ENCODE measurements around the gene SNX30. TPM values are rescaled to one million over a fixed set of nuclear protein-coding genes. Genes with fewer than 3 reads are reported as not detected.

SNX30 gene
- polyA plus RNA-seq, 1 donor = 22.4 TPM

- Histone ChIP-seq H3K4me3 (ENCODE audit: low read length) (no peak overlapping the region), H3K27me3 (ENCODE audit: control insufficient read depth, insufficient read depth, low read length) (no peaks in the 10 kb centered on the region), H3K9me3 (ENCODE audit: control insufficient read depth, low read depth, low read length) (no peaks in the 10 kb centered on the region), H3K27ac (ENCODE audit: low read length) (no peak overlapping the region), H3K36me3 (ENCODE audit: control insufficient read depth, insufficient read depth, low read length) (no peaks in the 10 kb centered on the region), H3K4me1 (ENCODE audit: control insufficient read depth, insufficient read depth, low read length) (peaks cover 2% of the 10 kb centered on the region)
- no CpG with 5 or more reads among the region's 5 CpGs for WGBS (ENCODE audit: insufficient coverage, low lambda C conversion rate)
- peak; percentile 59 to 61 for DNase-seq
Observed at GRCh38 chr9:112793213-112793810, 42.8 kb downstream of the SNX30 start.

GRCh38 chr9:112794731-112795130, 44.2 kb downstream of the SNX30 start:
- Histone ChIP-seq H3K27me3 (ENCODE audit: control insufficient read depth, insufficient read depth, low read length) (no peaks in the 10 kb centered on the region), H3K4me3 (ENCODE audit: low read length) (no peak overlapping the region), H3K27ac (ENCODE audit: low read length) (no peak overlapping the region), H3K36me3 (ENCODE audit: control insufficient read depth, insufficient read depth, low read length) (no peaks in the 10 kb centered on the region), H3K4me1 (ENCODE audit: control insufficient read depth, insufficient read depth, low read length) (peaks cover 2% of the 10 kb centered on the region), H3K9me3 (ENCODE audit: control insufficient read depth, low read depth, low read length) (no peaks in the 10 kb centered on the region)
- DNase-seq = no peak

- Histone ChIP-seq H3K4me1 (ENCODE audit: control insufficient read depth, insufficient read depth, low read length) (no peaks in the 10 kb centered on the region), H3K4me3 (ENCODE audit: low read length) (no peak overlapping the region), H3K27ac (ENCODE audit: low read length) (no peak overlapping the region), H3K9me3 (ENCODE audit: control insufficient read depth, low read depth, low read length) (no peaks in the 10 kb centered on the region), H3K27me3 (ENCODE audit: control insufficient read depth, insufficient read depth, low read length) (no peaks in the 10 kb centered on the region), H3K36me3 (ENCODE audit: control insufficient read depth, insufficient read depth, low read length) (no peaks in the 10 kb centered on the region)
- DNase-seq = no peak
- 33% methylated on average over 1 of the region's 4 CpGs for WGBS (ENCODE audit: insufficient coverage, low lambda C conversion rate)
Observed at GRCh38 chr9:112795921-112796320, 45.4 kb downstream of the SNX30 start.

GRCh38 chr9:112796485-112796884, 45.9 kb downstream of the SNX30 start:
- Histone ChIP-seq H3K4me3 (ENCODE audit: low read length) (no peak overlapping the region), H3K9me3 (ENCODE audit: control insufficient read depth, low read depth, low read length) (no peaks in the 10 kb centered on the region), H3K27me3 (ENCODE audit: control insufficient read depth, insufficient read depth, low read length) (no peaks in the 10 kb centered on the region), H3K36me3 (ENCODE audit: control insufficient read depth, insufficient read depth, low read length) (no peaks in the 10 kb centered on the region), H3K4me1 (ENCODE audit: control insufficient read depth, insufficient read depth, low read length) (no peaks in the 10 kb centered on the region), H3K27ac (ENCODE audit: low read length) (no peak overlapping the region)
- no peak for DNase-seq
- WGBS (ENCODE audit: insufficient coverage, low lambda C conversion rate) = no CpG with 5 or more reads among the region's 8 CpGs

- Histone ChIP-seq H3K36me3 (ENCODE audit: control insufficient read depth, insufficient read depth, low read length) (peaks cover 8% of the 10 kb centered on the region), H3K4me1 (ENCODE audit: control insufficient read depth, insufficient read depth, low read length) (no peaks in the 10 kb centered on the region), H3K27ac (ENCODE audit: low read length) (no peak overlapping the region), H3K4me3 (ENCODE audit: low read length) (no peak overlapping the region), H3K9me3 (ENCODE audit: control insufficient read depth, low read depth, low read length) (no peaks in the 10 kb centered on the region), H3K27me3 (ENCODE audit: control insufficient read depth, insufficient read depth, low read length) (no peaks in the 10 kb centered on the region)
- no peak for DNase-seq
- WGBS (ENCODE audit: insufficient coverage, low lambda C conversion rate) = no CpG with 5 or more reads among the region's 7 CpGs
Observed at GRCh38 chr9:112809351-112809848, 58.8 kb downstream of the SNX30 start.

GRCh38 chr9:112809906-112810305, 59.3 kb downstream of the SNX30 start:
- Histone ChIP-seq H3K36me3 (ENCODE audit: control insufficient read depth, insufficient read depth, low read length) (peaks cover 5% of the 10 kb centered on the region), H3K4me3 (ENCODE audit: low read length) (no peak overlapping the region), H3K27me3 (ENCODE audit: control insufficient read depth, insufficient read depth, low read length) (no peaks in the 10 kb centered on the region), H3K27ac (ENCODE audit: low read length) (no peak overlapping the region), H3K4me1 (ENCODE audit: control insufficient read depth, insufficient read depth, low read length) (no peaks in the 10 kb centered on the region), H3K9me3 (ENCODE audit: control insufficient read depth, low read depth, low read length) (no peaks in the 10 kb centered on the region)
- no peak for DNase-seq
- WGBS (ENCODE audit: insufficient coverage, low lambda C conversion rate) = 100% methylated on average over 1 of the region's 6 CpGs

- Histone ChIP-seq H3K36me3 (ENCODE audit: control insufficient read depth, insufficient read depth, low read length) (peaks cover 5% of the 10 kb centered on the region), H3K4me3 (ENCODE audit: low read length) (no peak overlapping the region), H3K4me1 (ENCODE audit: control insufficient read depth, insufficient read depth, low read length) (no peaks in the 10 kb centered on the region), H3K27me3 (ENCODE audit: control insufficient read depth, insufficient read depth, low read length) (no peaks in the 10 kb centered on the region), H3K9me3 (ENCODE audit: control insufficient read depth, low read depth, low read length) (no peaks in the 10 kb centered on the region), H3K27ac (ENCODE audit: low read length) (no peak overlapping the region)
- no peak for DNase-seq
- 83% methylated on average over 6 of the region's 17 CpGs for WGBS (ENCODE audit: insufficient coverage, low lambda C conversion rate)
Observed at GRCh38 chr9:112810696-112811490, 60.3 kb downstream of the SNX30 start.

DNA sequence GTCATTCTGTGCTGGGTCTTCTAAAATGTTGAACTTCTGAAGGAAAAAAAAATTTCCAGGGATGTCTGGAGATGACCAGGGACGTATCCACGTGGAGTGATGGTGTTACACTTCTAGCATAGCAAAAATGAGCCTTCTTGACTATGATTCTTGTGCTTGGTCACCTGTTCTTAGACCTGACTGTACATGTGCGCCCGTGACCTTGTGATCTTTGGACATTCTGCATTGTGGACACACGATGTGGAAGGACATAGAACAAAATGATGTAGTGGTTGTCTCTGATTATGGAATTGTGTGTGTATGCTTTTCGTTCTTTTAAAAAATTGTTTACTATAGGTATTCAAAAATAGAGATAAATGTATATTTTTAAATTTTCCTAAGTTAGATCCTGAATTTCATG, 61.0 kb downstream of the SNX30 start:
- Histone ChIP-seq H3K36me3 (ENCODE audit: control insufficient read depth, insufficient read depth, low read length) (peaks cover 5% of the 10 kb centered on the region), H3K27ac (ENCODE audit: low read length) (no peak overlapping the region), H3K27me3 (ENCODE audit: control insufficient read depth, insufficient read depth, low read length) (no peaks in the 10 kb centered on the region), H3K4me3 (ENCODE audit: low read length) (no peak overlapping the region), H3K9me3 (ENCODE audit: control insufficient read depth, low read depth, low read length) (no peaks in the 10 kb centered on the region), H3K4me1 (ENCODE audit: control insufficient read depth, insufficient read depth, low read length) (no peaks in the 10 kb centered on the region)
- DNase-seq = no peak
- 83% methylated on average over 2 of the region's 6 CpGs for WGBS (ENCODE audit: insufficient coverage, low lambda C conversion rate)

DNA sequence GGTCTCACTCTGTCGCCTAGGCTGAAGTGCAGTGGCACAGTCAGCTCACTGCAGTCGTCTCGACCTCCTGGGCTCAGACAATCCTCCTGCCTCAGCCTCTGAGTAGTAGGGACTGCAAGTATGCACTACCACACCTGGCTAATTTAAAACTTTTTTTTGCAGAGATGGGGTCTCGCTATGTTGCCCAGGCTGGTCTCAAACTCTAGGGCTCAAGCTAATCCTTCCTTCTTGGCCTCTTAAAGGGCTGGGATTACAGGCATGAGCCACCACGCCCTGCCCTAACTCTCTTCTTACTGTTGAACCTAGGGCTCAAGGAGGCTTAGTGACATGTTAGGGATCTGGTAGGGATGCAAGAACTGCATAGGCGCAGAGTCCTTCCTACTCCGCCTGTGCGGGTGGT, 65.3 kb downstream of the SNX30 start:
- Histone ChIP-seq H3K4me3 (ENCODE audit: low read length) (no peak overlapping the region), H3K9me3 (ENCODE audit: control insufficient read depth, low read depth, low read length) (no peaks in the 10 kb centered on the region), H3K36me3 (ENCODE audit: control insufficient read depth, insufficient read depth, low read length) (peaks cover 18% of the 10 kb centered on the region), H3K27me3 (ENCODE audit: control insufficient read depth, insufficient read depth, low read length) (no peaks in the 10 kb centered on the region), H3K4me1 (ENCODE audit: control insufficient read depth, insufficient read depth, low read length) (no peaks in the 10 kb centered on the region), H3K27ac (ENCODE audit: low read length) (no peak overlapping the region)
- no peak for DNase-seq
- WGBS (ENCODE audit: insufficient coverage, low lambda C conversion rate) = 100% methylated on average over 1 of the region's 8 CpGs

DNA sequence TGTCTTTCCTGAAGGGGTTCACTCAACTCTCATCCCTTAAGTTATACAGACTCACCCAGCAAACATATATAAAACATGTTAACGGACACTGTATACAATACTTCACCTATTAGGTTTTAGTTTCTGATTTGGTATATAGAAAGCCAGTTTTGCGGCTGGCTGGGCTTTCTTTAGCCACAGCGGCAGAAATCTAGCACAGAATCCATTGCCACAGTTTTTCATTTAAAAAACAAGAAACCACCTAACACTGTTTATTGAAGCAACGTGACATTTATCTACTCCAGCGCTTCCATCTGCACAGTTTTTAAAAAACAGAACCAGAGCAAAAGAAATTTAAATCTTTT, 67.3 kb downstream of the SNX30 start:
- H3K9me3 ChIP-seq (ENCODE audit: control insufficient read depth, low read depth, low read length) = no peaks in the 10 kb centered on the region
- H3K27ac ChIP-seq (ENCODE audit: low read length) = no peak overlapping the region
- no CpG with 5 or more reads among the region's 5 CpGs for WGBS (ENCODE audit: insufficient coverage, low lambda C conversion rate)
- H3K27me3 ChIP-seq (ENCODE audit: control insufficient read depth, insufficient read depth, low read length) = no peaks in the 10 kb centered on the region
- H3K4me3 ChIP-seq (ENCODE audit: low read length) = no peak overlapping the region
- peaks cover 23% of the 10 kb centered on the region for H3K36me3 ChIP-seq (ENCODE audit: control insufficient read depth, insufficient read depth, low read length)
- DNase-seq = no peak
- H3K4me1 ChIP-seq (ENCODE audit: control insufficient read depth, insufficient read depth, low read length) = no peaks in the 10 kb centered on the region

Measured in large intestine (tissue), 3 donors.